Astrocyte (in vitro differentiated cells and primary cell): Measurements from ENCODE around the gene PRKD1.

Experiments used
- EZH2 ChIP-seq: IDR thresholded peaks from 2 replicates; pipeline ENCODE4 v1.6.1; 2012; ENCODE audit warnings: mild to moderate bottlenecking, low read length, inconsistent platforms; ENCODE audit not compliant: insufficient read depth
- TF ChIP-seq, protein P1 (sequence below): IDR thresholded peaks from 2 replicates; pipeline ENCODE4 v1.5.1; 2011; ENCODE audit warnings: low read depth, mild to moderate bottlenecking, inconsistent platforms, low read length, moderate library complexity; ENCODE audit not compliant: insufficient read depth

DNA sequence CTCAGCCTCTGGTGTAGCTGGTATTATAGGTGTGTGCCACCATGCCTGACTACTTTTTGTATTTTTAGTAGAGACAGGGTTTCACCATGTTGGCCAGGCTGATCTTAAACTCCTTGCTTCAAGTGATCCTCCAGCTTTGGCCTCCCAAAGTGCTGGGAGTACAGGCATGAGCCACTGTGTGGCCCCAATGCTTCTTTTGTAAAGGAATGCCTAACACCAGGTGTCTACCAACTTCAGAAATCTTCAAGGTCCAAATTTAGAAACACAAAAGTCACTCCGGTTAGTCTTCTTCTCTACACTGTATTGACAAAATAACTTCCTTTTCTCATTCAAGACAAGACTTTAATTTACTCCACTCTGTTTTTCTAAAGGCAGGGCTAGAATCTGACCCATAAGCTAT, 188.7 kb downstream of the PRKD1 start:
- TF ChIP-seq, protein P1, sequence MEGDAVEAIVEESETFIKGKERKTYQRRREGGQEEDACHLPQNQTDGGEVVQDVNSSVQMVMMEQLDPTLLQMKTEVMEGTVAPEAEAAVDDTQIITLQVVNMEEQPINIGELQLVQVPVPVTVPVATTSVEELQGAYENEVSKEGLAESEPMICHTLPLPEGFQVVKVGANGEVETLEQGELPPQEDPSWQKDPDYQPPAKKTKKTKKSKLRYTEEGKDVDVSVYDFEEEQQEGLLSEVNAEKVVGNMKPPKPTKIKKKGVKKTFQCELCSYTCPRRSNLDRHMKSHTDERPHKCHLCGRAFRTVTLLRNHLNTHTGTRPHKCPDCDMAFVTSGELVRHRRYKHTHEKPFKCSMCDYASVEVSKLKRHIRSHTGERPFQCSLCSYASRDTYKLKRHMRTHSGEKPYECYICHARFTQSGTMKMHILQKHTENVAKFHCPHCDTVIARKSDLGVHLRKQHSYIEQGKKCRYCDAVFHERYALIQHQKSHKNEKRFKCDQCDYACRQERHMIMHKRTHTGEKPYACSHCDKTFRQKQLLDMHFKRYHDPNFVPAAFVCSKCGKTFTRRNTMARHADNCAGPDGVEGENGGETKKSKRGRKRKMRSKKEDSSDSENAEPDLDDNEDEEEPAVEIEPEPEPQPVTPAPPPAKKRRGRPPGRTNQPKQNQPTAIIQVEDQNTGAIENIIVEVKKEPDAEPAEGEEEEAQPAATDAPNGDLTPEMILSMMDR = no peak
- TF ChIP-seq EZH2 = no peak
